OCI-LY1 (cell line): ENCODE measurements around the gene RPL22L1.
"Not testable (repeated sequence)": the region's sequence is repeated elsewhere in the genome, so short reads cannot be mapped to it uniquely, and the experiment has no call there.

Source experiments
- H2AFZ ChIP-seq: fragments of 200-600 bp; sonication (generic), shearing (Covaris generic); 2 replicates; pipeline ENCODE4 v1.6.0; 2014; ENCODE audit warnings: antibody characterized with exemption, mild to moderate bottlenecking, low read length
- H3F3A ChIP-seq: fragments of 200-600 bp; sonication (generic), shearing (Covaris generic); 2 replicates; pipeline ENCODE4 v1.6.0; 2014; ENCODE audit warnings: mild to moderate bottlenecking, antibody characterized with exemption, low read length, moderate library complexity; ENCODE audit not compliant: insufficient read depth
- H3K27ac ChIP-seq: fragments of 200-600 bp; sonication (generic); 2 replicates; pipeline ENCODE4 v1.5.1; 2014; ENCODE audit warnings: low read length, mixed run types, mild to moderate bottlenecking, low read depth; ENCODE audit not compliant: poor library complexity, severe bottlenecking
- H3K27me3 ChIP-seq: fragments of 200-600 bp; sonication (generic); 2 replicates; pipeline ENCODE4 v1.6.0; 2014; ENCODE audit warnings: antibody characterized with exemption, mild to moderate bottlenecking, low read length, moderate library complexity; ENCODE audit not compliant: insufficient read depth
- H3K36me3 ChIP-seq: fragments of 200-600 bp; sonication (generic); 2 replicates; pipeline ENCODE4 v1.6.1; 2014; ENCODE audit warnings: mild to moderate bottlenecking, antibody characterized with exemption, low read length, moderate library complexity, mixed read lengths; ENCODE audit not compliant: insufficient read depth
- H3K4me1 ChIP-seq: fragments of 200-600 bp; sonication (generic); 2 replicates; pipeline ENCODE4 v1.5.1; 2014; ENCODE audit warnings: mild to moderate bottlenecking, low read length, moderate library complexity; ENCODE audit not compliant: insufficient read depth, severe bottlenecking
- H3K4me2 ChIP-seq: fragments of 200-600 bp; sonication (generic), shearing (Covaris generic); 2 replicates; pipeline ENCODE4 v1.6.1; 2014; ENCODE audit warnings: low read length
- H3K4me3 ChIP-seq: fragments of 200-600 bp; sonication (generic); 2 replicates; pipeline ENCODE4 v1.5.1; 2014; ENCODE audit warnings: low read length, low read depth, mild to moderate bottlenecking, mixed read lengths; ENCODE audit not compliant: poor library complexity, severe bottlenecking
- H3K79me2 ChIP-seq: fragments of 200-600 bp; shearing (Covaris generic); 2 replicates; pipeline ENCODE4 v1.6.1; 2016; ENCODE audit warnings: mixed run types, low read length, mixed read lengths; ENCODE audit not compliant: insufficient read depth
- H3K9ac ChIP-seq: fragments of 200-600 bp; sonication (generic), shearing (Covaris generic); 2 replicates; pipeline ENCODE4 v1.6.1; 2014; ENCODE audit warnings: mild to moderate bottlenecking, low read length, mixed read lengths
- H3K9me2 ChIP-seq: fragments of 200-600 bp; sonication (generic), shearing (Covaris generic); 2 replicates; pipeline ENCODE4 v1.6.1; 2014; ENCODE audit warnings: low read depth, mild to moderate bottlenecking, low read length, mixed read lengths
- H3K9me3 ChIP-seq: fragments of 200-600 bp; shearing (Covaris generic); 2 replicates; pipeline ENCODE4 v1.6.1; 2014; ENCODE audit warnings: low read length, mixed read lengths
- H4K20me1 ChIP-seq: fragments of 200-600 bp; sonication (generic), shearing (Covaris generic); 2 replicates; pipeline ENCODE4 v1.6.0; 2016; ENCODE audit warnings: mild to moderate bottlenecking, low read length; ENCODE audit not compliant: insufficient read depth
- CTCF ChIP-seq: fragments of 200-600 bp; sonication (generic), shearing (Covaris generic); IDR thresholded peaks from 2 replicates; pipeline ENCODE4 v1.5.1; 2017; ENCODE audit warnings: mild to moderate bottlenecking, antibody characterized with exemption, low read length, moderate library complexity, mixed read lengths
- EZH2 ChIP-seq: fragments of 200-600 bp; sonication (generic), shearing (Covaris generic); IDR thresholded peaks from 2 replicates; pipeline ENCODE4 v1.8.0; 2017; ENCODE audit warnings: borderline replicate concordance, mixed run types, mild to moderate bottlenecking, antibody characterized with exemption, low read length, moderate library complexity, mixed read lengths

The RPL22L1 gene

GRCh38 chr3:170877311-170877710 lies 7.3 kb upstream of the RPL22L1 start:
- H3K79me2 ChIP-seq, H3K27ac ChIP-seq, H3K9me3 ChIP-seq, H3K9me2 ChIP-seq, H3K27me3 ChIP-seq, H3K4me1 ChIP-seq, H3K9ac ChIP-seq, H3K4me2 ChIP-seq, H4K20me1 ChIP-seq, H2AFZ ChIP-seq, H3K4me3 ChIP-seq, H3K36me3 ChIP-seq, H3F3A ChIP-seq: not testable (repeated sequence)

GRCh38 chr3:170876537-170876936 lies 6.5 kb upstream of the RPL22L1 start:
- no peaks in the 10 kb centered on the region for H4K20me1 ChIP-seq
- H3K9ac ChIP-seq = no peak overlapping the region
- no peaks in the 10 kb centered on the region for H3K9me2 ChIP-seq
- no peak overlapping the region for H3K27ac ChIP-seq
- no peaks in the 10 kb centered on the region for H3K9me3 ChIP-seq
- H3K4me3 ChIP-seq = no peak overlapping the region
- H3K36me3 ChIP-seq = no peaks in the 10 kb centered on the region
- H3K4me2 ChIP-seq = no peak overlapping the region
- H3K79me2 ChIP-seq = no peaks in the 10 kb centered on the region
- TF ChIP-seq EZH2 = no peak
- TF ChIP-seq CTCF = no peak
- no peaks in the 10 kb centered on the region for H3K4me1 ChIP-seq
- H3F3A ChIP-seq = no peaks in the 10 kb centered on the region
- no peaks in the 10 kb centered on the region for H3K27me3 ChIP-seq
- H2AFZ ChIP-seq = no peak overlapping the region

GRCh38 chr3:170869239-170869590 lies 780 bp downstream of the RPL22L1 start:
- Histone ChIP-seq H3K36me3 (peaks cover 47% of the 10 kb centered on the region), H3K27me3 (no peaks in the 10 kb centered on the region), H3K4me1 (peaks cover 27% of the 10 kb centered on the region), H4K20me1 (no peaks in the 10 kb centered on the region), H3K4me3 (peak overlapping the region; percentile 81), H3K9me2 (no peaks in the 10 kb centered on the region), H3K27ac (peak overlapping the region; percentile 88), H3K4me2 (peak overlapping the region; percentile 81), H3K9ac (peak overlapping the region; percentile 85), H3K9me3 (no peaks in the 10 kb centered on the region), H3F3A (peaks cover 7% of the 10 kb centered on the region; the same call in 1 of the 2 replicates), H2AFZ (no peak overlapping the region), H3K79me2 (peaks cover 21% of the 10 kb centered on the region)
- TF ChIP-seq EZH2 (no peak), CTCF (no peak)

GRCh38 chr3:170868577-170869238 lies 1.3 kb downstream of the RPL22L1 start:
- TF ChIP-seq CTCF (no peak), EZH2 (no peak)
- Histone ChIP-seq H3K4me1 (peaks cover 27% of the 10 kb centered on the region), H3K9me3 (no peaks in the 10 kb centered on the region), H3K4me2 (peak overlapping the region; percentile 81), H3K27me3 (no peaks in the 10 kb centered on the region), H3K4me3 (peak overlapping the region; percentile 81), H3K27ac (peak overlapping the region; percentile 88), H3K9me2 (no peaks in the 10 kb centered on the region), H3K79me2 (peaks cover 21% of the 10 kb centered on the region), H4K20me1 (no peaks in the 10 kb centered on the region), H2AFZ (no peak overlapping the region), H3K9ac (peak overlapping the region; percentile 85), H3K36me3 (peaks cover 47% of the 10 kb centered on the region), H3F3A (peaks cover 7% of the 10 kb centered on the region; the same call in 1 of the 2 replicates)
